Vagina (tissue), 2 donors: ENCODE data around the gene SULT1A1.

Experiments used
- POLR2A ChIP-seq, 2 donors: fragments of 450-650 bp; IDR thresholded peaks; one replicate each; pipeline ENCODE4 v1.6.1; 2017; ENCODE audit warnings: antibody characterized with exemption in 2 of 2, mild to moderate bottlenecking in 2 of 2, moderate library complexity in 2 of 2
- POLR2AphosphoS5 ChIP-seq, 2 donors: sonication (generic); formaldehyde crosslinking; IDR thresholded peaks; one replicate each; pipeline ENCODE4 v1.9.0; 2017; ENCODE audit warnings: antibody characterized with exemption in 2 of 2, mild to moderate bottlenecking in 2 of 2, low read depth in 1 of 2; ENCODE audit not compliant: insufficient read depth in 1 of 2
- TF ChIP-seq, protein P1 (sequence below), 3 experiments: fragments of 450-650 bp in 2 of 3; fragments of 200-600 bp in 1 of 3; sonication (generic) in 1 of 3; IDR thresholded peaks; one replicate each; pipeline ENCODE4 v1.5.1; 2017 to 2019; ENCODE audit warnings: antibody characterized with exemption in 3 of 3, mild to moderate bottlenecking in 2 of 3, moderate library complexity in 2 of 3

DNA sequence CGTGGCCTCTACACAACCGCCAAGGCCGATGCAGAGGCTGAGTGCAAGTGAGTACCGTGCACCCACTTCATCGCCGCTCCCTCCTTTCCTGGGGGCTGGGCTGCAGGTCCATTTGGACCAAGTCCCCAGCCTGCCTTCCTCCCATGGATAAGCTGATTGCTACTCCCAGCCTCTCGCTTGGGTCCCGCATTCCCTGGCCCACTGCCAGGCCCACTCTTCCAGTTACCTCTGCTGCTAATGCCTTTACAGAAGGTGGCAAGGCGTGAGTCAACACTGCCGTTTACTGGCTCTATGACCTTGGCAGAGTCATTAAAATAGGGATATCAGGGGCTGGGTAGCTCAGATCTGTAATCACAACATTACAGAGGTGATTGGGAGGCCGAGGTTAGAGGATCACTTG is 24.2 kb downstream of the SULT1A1 start:
- TF ChIP-seq POLR2A (IDR thresholded peaks at IDR 0.05) (no peak), POLR2AphosphoS5 (IDR thresholded peaks at IDR 0.05; ENCODE audit: insufficient read depth in 1 of 2, low read depth in 1 of 2) (no peak)
- TF ChIP-seq, protein P1, sequence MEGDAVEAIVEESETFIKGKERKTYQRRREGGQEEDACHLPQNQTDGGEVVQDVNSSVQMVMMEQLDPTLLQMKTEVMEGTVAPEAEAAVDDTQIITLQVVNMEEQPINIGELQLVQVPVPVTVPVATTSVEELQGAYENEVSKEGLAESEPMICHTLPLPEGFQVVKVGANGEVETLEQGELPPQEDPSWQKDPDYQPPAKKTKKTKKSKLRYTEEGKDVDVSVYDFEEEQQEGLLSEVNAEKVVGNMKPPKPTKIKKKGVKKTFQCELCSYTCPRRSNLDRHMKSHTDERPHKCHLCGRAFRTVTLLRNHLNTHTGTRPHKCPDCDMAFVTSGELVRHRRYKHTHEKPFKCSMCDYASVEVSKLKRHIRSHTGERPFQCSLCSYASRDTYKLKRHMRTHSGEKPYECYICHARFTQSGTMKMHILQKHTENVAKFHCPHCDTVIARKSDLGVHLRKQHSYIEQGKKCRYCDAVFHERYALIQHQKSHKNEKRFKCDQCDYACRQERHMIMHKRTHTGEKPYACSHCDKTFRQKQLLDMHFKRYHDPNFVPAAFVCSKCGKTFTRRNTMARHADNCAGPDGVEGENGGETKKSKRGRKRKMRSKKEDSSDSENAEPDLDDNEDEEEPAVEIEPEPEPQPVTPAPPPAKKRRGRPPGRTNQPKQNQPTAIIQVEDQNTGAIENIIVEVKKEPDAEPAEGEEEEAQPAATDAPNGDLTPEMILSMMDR (IDR thresholded peaks at IDR 0.05), result no peak
